Keratinocyte (primary cell): ENCODE measurements around the gene NDUFV1. TPM values are rescaled to one million over a fixed set of nuclear protein-coding genes. Genes with fewer than 3 reads are reported as not detected.
A peak's percentile ranks its signal among the peaks of the same experiment; 100 is the strongest.

Source experiments
- DNase-seq: peaks from one replicate; pipeline ENCODE4 v3.0.0-alpha.2; 2011; ENCODE audit warnings: low read depth, missing footprints, low spot score
- FAIRE-seq: peaks from 2 replicates; lab custom pipeline; 2011; peaks lifted over from hg19 to GRCh38; lab: Jason Lieb, UNC
- H2AFZ ChIP-seq: 2 replicates; pipeline ENCODE4 v1.6.0; 2012; ENCODE audit warnings: low read length, control low read depth, inconsistent platforms; ENCODE audit not compliant: control insufficient read depth
- H3K27ac ChIP-seq: 2 replicates; pipeline ENCODE4 v1.5.1; 2011; ENCODE audit warnings: low read length; ENCODE audit not compliant: control insufficient read depth, insufficient read depth
- H3K27me3 ChIP-seq: 3 replicates; pipeline ENCODE4 v1.6.0; 2011; ENCODE audit warnings: low read length; ENCODE audit not compliant: control insufficient read depth, insufficient read depth; ENCODE audit errors: extremely low read depth
- H3K36me3 ChIP-seq, 2 experiments: 2 replicates in 1 of 2; 3 replicates in 1 of 2; pipeline ENCODE4 v1.5.1; 2011; ENCODE audit warnings: low read length in 2 of 2, mild to moderate bottlenecking in 1 of 2; ENCODE audit not compliant: control insufficient read depth in 2 of 2, insufficient read depth in 2 of 2; ENCODE audit errors: extremely low read depth in 1 of 2
- H3K4me1 ChIP-seq: 3 replicates; pipeline ENCODE4 v1.5.1; 2011; ENCODE audit warnings: low read length; ENCODE audit not compliant: control insufficient read depth, insufficient read depth; ENCODE audit errors: extremely low read depth
- H3K4me2 ChIP-seq: 3 replicates; pipeline ENCODE4 v1.6.0; 2011; ENCODE audit warnings: low read depth, low read length; ENCODE audit not compliant: control insufficient read depth, insufficient read depth; ENCODE audit errors: extremely low read depth
- H3K4me3 ChIP-seq, 3 experiments: fragments of 200-600 bp in 1 of 3; sonication (generic) in 1 of 3; 2 replicates in 2 of 3; 3 replicates in 1 of 3; pipeline ENCODE4 v1.5.1; 2011 to 2016; ENCODE audit warnings: low read length in 3 of 3, mild to moderate bottlenecking in 3 of 3, control low read depth in 2 of 3, inconsistent platforms in 1 of 3, low read depth in 1 of 3, mixed read lengths in 1 of 3, mixed run types in 1 of 3, moderate library complexity in 1 of 3; ENCODE audit not compliant: control insufficient read depth in 2 of 3, insufficient read depth in 2 of 3; ENCODE audit errors: extremely low read depth in 1 of 3
- H3K79me2 ChIP-seq: 2 replicates; pipeline ENCODE4 v1.6.0; 2012; ENCODE audit warnings: low read length; ENCODE audit not compliant: control insufficient read depth, insufficient read depth
- H3K9ac ChIP-seq: 3 replicates; pipeline ENCODE4 v1.6.0; 2011; ENCODE audit warnings: low read length; ENCODE audit not compliant: control insufficient read depth, insufficient read depth; ENCODE audit errors: extremely low read depth
- H3K9me1 ChIP-seq: 3 replicates; pipeline ENCODE4 v1.6.0; 2011; ENCODE audit warnings: low read length; ENCODE audit not compliant: control insufficient read depth, insufficient read depth; ENCODE audit errors: extremely low read depth
- H3K9me3 ChIP-seq: 2 replicates; pipeline ENCODE4 v1.5.1; 2012; ENCODE audit warnings: low read depth, low read length; ENCODE audit not compliant: control insufficient read depth
- H4K20me1 ChIP-seq: 3 replicates; pipeline ENCODE4 v1.6.0; 2011; ENCODE audit warnings: low read length; ENCODE audit not compliant: control insufficient read depth, insufficient read depth; ENCODE audit errors: extremely low read depth
- CTCF ChIP-seq, 3 experiments: IDR thresholded peaks in 1 of 3; conservative IDR thresholded peaks in 1 of 3; optimal IDR thresholded peaks in 1 of 3; 2 replicates in 2 of 3; 3 replicates in 1 of 3; pipeline versions ENCODE3 to v1.5.1; 2011; ENCODE audit warnings: low read length in 3 of 3, mild to moderate bottlenecking in 3 of 3, moderate library complexity in 2 of 3, control low read depth in 1 of 3, inconsistent platforms in 1 of 3; ENCODE audit not compliant: insufficient read depth in 2 of 3; ENCODE audit errors: extremely low read depth in 1 of 3
- EZH2 ChIP-seq: IDR thresholded peaks from one replicate; pipeline ENCODE4 v1.6.1; 2012; ENCODE audit warnings: inconsistent platforms, mild to moderate bottlenecking, low read length, moderate library complexity
- dilution Hi-C: fragments of 300-500 bp; cut with MboI; formaldehyde crosslinking; loops from one replicate; pipeline ENCODE4 v1.7.0; 2020; ENCODE audit warnings: low sequenced_read_pairs; ENCODE audit not compliant: extremely low pct_ligation_motif_present
- polyA plus RNA-seq, 5 experiments: library from polyadenylated mRNA; depleted of rRNA in 3 of 5; stranded (reverse) in 3 of 5; stranded (forward) in 1 of 5; unstranded in 1 of 5; fragments of >200 nt; gene quantifications; 1 replicate in 1 of 5; 2 replicates in 3 of 5; 3 replicates in 1 of 5; pipeline versions ENCODE4 v1.2.1 to v1.2.3, GENCODE V29; 2011 to 2012; ENCODE audit warnings: missing spikeins in 2 of 5, low read depth in 1 of 5, low replicate concordance in 1 of 5

Gene NDUFV1
- polyA plus RNA-seq, 1 donor (not counting 4 experiments of a cell fraction or from before 2014, with no cell fraction given) = 102 TPM

- peaks cover 10% of the 10 kb centered on the region for H3K27me3 ChIP-seq
- peaks cover 13% of the 10 kb centered on the region for H3K4me1 ChIP-seq
- dilution Hi-C loops = no loop called here
- H3K27ac ChIP-seq = peak overlapping the region; percentile 84
- TF ChIP-seq CTCF (optimal IDR thresholded peaks at IDR 0.05 in 1 of 3, IDR thresholded peaks at IDR 0.05 in 1 of 3, conservative IDR thresholded peaks at IDR 0.05 in 1 of 3; ENCODE audit: extremely low read depth in 1 of 3, insufficient read depth in 2 of 3, low read length in 3 of 3) = peak; percentile 40 to 76 (median 49)
- no peak for TF ChIP-seq EZH2
- peak; percentile 43 for FAIRE-seq
- peak overlapping the region; percentile 21 to 50 (median 38) for H3K4me3 ChIP-seq
- peak overlapping the region; percentile 83 for H3K4me2 ChIP-seq
- no peak for DNase-seq
- peaks cover 18 to 24% of the 10 kb centered on the region in 2 experiments for H3K36me3 ChIP-seq
- H4K20me1 ChIP-seq = no peaks in the 10 kb centered on the region
- no peaks in the 10 kb centered on the region for H3K9me1 ChIP-seq
- H3K9me3 ChIP-seq = no peaks in the 10 kb centered on the region
- H3K79me2 ChIP-seq = no peaks in the 10 kb centered on the region
- peak overlapping the region; percentile 89 for H2AFZ ChIP-seq
- peak overlapping the region; percentile 81 for H3K9ac ChIP-seq
Measured at GRCh38 chr11:67613960-67614715, 7.4 kb downstream of the NDUFV1 start.

GRCh38 chr11:67614730-67615714 lies 8.3 kb downstream of the NDUFV1 start:
- TF ChIP-seq CTCF (optimal IDR thresholded peaks at IDR 0.05 in 1 of 3, IDR thresholded peaks at IDR 0.05 in 1 of 3, conservative IDR thresholded peaks at IDR 0.05 in 1 of 3; ENCODE audit: extremely low read depth in 1 of 3, insufficient read depth in 2 of 3, low read length in 3 of 3) = peak; percentile 59 to 83 (median 79)
- TF ChIP-seq EZH2 = no peak
- Histone ChIP-seq H3K36me3 (peaks cover 11 to 20% of the 10 kb centered on the region in 2 experiments), H3K27me3 (peaks cover 10% of the 10 kb centered on the region), H4K20me1 (no peaks in the 10 kb centered on the region), H3K9ac (peak overlapping the region; percentile 81), H3K4me3 (peak overlapping the region in 1 of 3 experiments; percentile 50), H3K27ac (peak overlapping the region; percentile 84), H3K4me2 (peak overlapping the region; percentile 83), H3K9me1 (no peaks in the 10 kb centered on the region), H3K79me2 (no peaks in the 10 kb centered on the region), H3K9me3 (no peaks in the 10 kb centered on the region), H3K4me1 (peaks cover 13% of the 10 kb centered on the region), H2AFZ (peak overlapping the region; percentile 89)
- no peak for FAIRE-seq
- dilution Hi-C loops = no loop called here
- DNase-seq = no peak
